RPMI7951 (cell line): ENCODE results near the gene ANKRD22. TPM values are rescaled to one million over a fixed set of nuclear protein-coding genes. Genes with fewer than 3 reads are reported as not detected.
A peak's percentile ranks its signal among the peaks of the same experiment; 100 is the strongest.
"Not testable (repeated sequence)": the region's sequence is repeated elsewhere in the genome, so short reads cannot be mapped to it uniquely, and the experiment has no call there.

Experiments used
- DNase-seq: peaks from one replicate; pipeline ENCODE4 v3.0.0-alpha.2; 2012; ENCODE audit warnings: low read depth
- total RNA-seq: library from RNA; depleted of rRNA; stranded (reverse); fragments of >200 nt; shearing (Covaris generic); gene quantifications from 2 replicates; pipeline ENCODE4 v1.2.3, GENCODE V29; 2014

The ANKRD22 gene
- total RNA-seq, 1 experiment from 2014 or later = not detected

DNA sequence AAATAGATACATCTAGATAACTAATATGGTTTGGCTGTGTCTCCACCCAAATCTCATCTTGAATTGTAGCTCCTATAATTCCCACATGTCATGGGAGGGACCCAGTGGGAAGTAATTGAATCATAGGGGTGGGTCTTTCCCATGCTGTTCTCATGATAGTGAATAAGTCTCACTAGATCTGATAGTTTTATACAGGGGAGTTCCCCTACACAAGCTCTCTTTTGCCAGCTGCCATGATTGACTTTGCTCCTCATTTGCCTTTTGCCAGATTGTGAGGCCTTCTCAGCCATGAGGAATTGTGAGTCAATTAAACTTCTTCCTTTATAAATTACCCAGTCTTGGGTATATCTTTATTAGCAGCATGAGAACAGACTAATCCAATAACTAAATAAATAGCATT is 14.0 kb downstream of the ANKRD22 start:
- DNase-seq = not testable (repeated sequence)

GRCh38 chr10:88835910-88836221 is 15.8 kb downstream of the ANKRD22 start:
- no peak for DNase-seq

DNA sequence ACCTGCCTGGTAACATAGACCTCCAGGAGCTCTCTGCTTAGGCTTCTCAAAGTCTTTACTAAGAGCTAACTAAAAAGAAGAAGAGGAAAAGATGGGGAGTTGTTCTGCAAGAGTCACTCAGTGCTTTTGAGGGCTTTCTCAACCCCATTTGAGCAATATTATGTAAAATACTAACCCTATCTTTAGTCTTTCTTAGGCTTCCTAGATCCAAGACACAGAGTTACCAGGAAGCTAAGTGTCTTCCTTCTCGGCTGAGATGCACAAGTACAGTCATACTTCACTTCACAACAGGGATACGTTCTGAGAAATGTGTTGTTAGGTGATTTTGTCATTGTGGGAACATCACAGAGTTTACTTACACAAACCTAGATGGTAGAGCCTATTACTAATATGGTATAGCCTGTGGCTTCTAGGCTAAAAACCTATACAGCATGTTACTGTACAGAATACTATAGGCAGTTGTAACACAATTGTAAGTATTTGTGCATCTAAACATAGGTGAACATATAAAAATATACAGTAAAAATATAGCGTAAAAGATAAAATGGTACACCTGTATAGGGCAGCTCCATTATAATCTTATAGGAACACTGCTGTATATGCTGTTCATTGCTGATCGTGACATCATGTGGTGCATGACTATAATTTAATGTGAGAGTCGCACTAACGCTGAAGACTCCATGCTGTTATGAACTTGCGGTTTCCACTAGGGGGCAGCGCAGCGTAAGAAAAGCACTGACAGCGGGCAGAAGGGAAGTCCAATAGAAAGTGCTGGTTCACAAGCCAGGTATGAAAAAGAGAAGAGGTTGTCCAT is 16.3 kb downstream of the ANKRD22 start:
- DNase-seq = peak; percentile 74

DNA sequence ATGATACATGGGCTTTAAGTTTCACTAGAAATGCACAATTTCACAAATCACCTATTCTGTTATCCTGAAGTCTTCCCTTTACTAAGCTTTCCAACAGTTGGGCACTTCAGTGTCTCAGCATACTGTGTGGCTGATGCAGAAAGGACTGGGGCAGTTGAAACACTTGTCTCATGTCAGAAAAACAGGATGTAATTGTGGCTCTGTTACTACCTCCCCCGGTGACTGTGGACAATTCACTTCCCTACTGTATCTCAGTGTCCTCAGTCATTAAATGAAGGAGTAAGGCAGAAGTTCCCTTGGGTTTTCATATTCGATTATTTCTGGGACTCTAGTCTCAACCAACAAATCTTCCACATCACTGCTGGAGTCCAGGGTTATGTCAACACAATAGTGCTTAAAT is 17.9 kb downstream of the ANKRD22 start:
- no peak for DNase-seq

GRCh38 chr10:88833156-88833555 is 18.5 kb downstream of the ANKRD22 start:
- no peak for DNase-seq

GRCh38 chr10:88832376-88832775 is 19.3 kb downstream of the ANKRD22 start:
- DNase-seq = no peak

- DNase-seq = no peak
Observed at GRCh38 chr10:88831709-88832108, 19.9 kb downstream of the ANKRD22 start.

- DNase-seq = no peak
Observed at GRCh38 chr10:88830643-88831268, 20.9 kb downstream of the ANKRD22 start.

- no peak for DNase-seq
Observed at GRCh38 chr10:88828310-88828709, 23.3 kb downstream of the ANKRD22 start.

GRCh38 chr10:88827671-88828070 is 24.0 kb downstream of the ANKRD22 start:
- no peak for DNase-seq

DNA sequence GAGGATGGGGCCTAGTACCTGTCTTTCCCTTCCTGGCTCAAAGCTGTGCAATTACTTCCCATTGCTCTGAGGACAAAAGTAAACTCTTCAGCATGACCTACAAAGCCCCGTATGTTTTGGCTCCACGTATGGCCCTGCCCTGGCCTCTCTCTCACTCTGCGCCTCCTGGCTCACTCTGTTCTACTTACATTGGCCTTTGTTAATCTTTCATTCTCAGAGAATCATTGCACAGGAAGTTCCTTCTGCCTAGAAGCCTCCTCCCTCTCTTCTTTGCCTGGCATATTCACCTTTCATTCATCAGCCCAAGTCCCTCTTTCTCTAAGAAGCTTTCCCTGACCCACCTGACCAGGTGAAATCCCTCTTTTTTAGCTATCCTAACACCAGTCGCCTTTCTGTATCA is 25.3 kb downstream of the ANKRD22 start:
- no peak for DNase-seq

GRCh38 chr10:88820748-88821401 is 30.8 kb downstream of the ANKRD22 start:
- peak; percentile 8 for DNase-seq

DNA sequence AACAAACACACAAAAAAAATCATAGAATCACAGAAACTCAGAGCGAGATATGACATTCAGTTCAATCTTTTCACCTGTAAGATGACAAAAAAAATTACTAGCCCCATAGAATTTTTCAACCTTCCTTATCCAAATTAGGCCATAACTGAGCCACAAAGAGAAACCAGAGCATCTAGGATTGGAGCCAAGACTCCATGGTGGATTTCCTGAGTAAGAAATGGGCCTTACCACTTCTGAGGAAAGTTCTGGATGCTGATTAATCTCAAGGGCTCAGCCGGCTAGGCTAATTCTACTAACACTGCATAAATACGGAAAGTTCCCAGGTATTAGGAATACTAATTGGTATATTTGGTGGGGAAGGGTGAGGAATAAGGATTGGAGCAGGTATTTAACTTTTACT is 32.4 kb downstream of the ANKRD22 start:
- peak; percentile 46 for DNase-seq

GRCh38 chr10:88813200-88813599 is 38.4 kb downstream of the ANKRD22 start:
- no peak for DNase-seq

- peak; percentile 51 for DNase-seq
Observed at GRCh38 chr10:88810196-88810961, 41.3 kb downstream of the ANKRD22 start.

DNA sequence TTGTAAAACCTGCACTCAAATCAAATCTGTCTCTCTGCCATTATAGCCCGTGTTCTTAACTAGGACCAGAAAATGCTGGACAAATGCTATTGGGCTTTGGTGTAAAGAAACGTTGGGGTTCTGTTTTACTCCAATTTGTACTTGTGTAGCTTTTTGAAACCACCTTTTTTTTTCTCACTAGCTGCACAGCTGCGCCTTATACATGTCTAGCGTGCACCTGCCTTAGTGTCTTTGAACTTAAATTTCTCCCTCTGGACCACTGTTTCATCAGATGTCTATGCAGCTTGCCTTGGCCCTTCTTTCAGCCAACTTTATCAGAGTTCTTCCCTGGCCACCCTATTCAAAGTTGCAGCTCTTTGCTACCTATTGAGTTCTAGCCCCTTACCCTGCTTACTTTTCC is 42.0 kb downstream of the ANKRD22 start:
- DNase-seq = no peak

- no peak for DNase-seq
Observed at GRCh38 chr10:88805924-88806323, 45.7 kb downstream of the ANKRD22 start.

DNA sequence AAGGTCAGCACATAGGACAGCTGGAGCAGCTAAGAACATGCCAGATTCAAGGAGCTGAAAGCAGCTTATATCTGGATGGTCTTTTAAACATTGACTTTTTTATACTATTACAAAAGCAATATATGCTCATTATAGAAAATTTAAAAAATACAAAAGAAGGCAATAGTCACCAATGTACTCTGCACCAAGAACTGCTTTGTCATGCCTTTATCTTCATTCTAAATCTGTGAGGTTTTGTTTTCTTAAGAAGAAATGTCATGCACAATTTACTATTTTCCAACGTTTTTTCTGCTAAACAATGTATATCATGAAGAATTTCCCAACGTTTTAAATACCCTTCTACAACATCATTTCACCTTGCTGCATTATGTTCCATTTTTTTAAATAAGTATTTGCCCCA is 46.3 kb downstream of the ANKRD22 start:
- no peak for DNase-seq

DNA sequence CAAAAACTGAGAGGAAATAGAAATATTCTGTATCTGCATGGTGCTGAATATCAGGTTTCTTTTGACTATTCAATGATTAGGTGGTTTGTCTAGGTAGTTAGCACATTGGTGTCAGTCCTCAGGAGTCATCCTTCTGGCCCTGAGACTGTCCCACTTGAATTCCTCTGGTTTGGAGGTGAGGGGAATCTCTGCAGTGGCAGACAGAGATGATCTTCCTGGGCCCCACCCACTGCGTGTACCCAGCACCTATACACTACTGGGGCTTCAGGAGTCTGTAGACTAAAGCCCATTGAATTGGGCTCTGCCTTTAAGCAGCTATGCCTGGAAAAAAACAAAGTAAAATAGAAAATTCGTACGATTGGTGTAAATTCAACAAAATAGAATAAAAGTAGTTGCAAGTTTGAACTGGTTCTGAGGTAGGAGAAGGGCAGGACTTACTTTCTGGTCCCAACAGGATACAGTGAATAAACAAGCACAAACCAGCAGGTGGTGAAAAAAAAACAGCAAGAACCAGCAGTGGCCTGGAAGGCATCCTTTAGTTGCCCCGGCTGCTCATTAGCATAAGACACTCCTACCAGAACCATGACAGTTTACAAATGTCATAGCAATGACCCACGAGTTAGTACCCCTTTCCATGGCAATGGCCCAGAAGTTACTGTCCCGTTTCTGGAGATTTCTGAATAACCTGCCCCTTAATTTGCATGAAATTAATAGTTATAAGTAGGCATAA is 47.4 kb downstream of the ANKRD22 start:
- no peak for DNase-seq

DNA sequence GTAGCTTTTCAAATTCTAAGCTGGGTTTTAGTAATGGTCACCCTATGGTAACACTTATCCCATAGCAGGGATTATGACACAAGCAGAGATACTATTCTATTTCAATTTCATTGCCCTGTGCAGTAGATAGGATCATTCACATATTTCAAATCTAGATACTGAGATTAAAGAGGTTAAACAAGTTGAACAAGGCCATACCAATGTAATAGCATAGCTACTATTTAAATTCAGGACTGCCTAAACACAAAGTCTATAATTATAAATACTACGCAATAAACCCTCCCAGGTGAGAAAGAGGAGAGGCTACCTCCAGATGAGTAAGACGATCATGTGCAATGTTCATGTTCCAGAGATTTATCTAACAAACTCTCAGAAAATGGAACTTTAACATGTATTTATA is 48.0 kb downstream of the ANKRD22 start:
- no peak for DNase-seq

DNA sequence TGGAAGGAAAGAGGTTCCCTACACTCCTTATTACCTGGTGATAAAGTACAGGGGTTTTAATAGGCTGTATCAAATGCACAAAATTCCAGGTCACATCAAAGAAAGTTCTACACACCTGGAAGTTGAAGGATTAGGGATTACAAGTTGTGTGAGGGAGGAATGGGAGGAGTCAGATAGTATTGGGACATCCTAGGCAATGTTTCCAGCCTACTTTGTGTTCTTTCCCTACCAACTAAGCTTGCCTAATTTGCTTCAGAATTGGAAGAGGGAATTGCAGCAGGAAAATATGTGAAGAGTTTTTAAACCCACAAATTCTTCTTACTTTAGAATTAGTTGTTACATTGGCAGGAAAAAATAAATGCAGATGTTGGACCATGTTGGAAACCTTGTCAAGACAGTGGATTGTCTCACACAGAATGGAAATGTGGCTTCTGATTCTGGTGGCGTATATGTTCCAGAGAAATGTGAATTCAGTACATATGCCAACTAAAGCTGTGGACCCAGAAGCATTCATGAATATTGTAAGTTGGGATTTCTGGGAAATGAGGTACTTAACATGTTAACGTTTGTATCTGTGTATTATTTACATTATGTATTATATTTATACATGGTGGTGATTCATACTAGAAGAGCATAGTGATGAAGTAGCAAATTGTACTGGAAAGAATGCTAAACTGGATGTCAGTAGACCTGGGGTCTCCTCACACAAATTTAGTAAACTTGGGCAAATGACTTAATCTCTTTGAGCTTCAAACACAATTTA is 48.9 kb downstream of the ANKRD22 start, which contains the start of gene LIPM:
TSS of gene LIPM (plus strand) at position 208 of the 763 bp plus-strand sequence. CDS start at position 375, 167 bp downstream.
- no peak for DNase-seq
